Measurements from ENCODE around the gene SMIM45.

Gene SMIM45

GRCh38 chr22:41907436-41908401, 44.2 kb upstream of the SMIM45 start:
- TF ChIP-seq CTCF (IDR thresholded peaks at IDR 0.05), result no peak
- Histone ChIP-seq H3K4me1 (peaks cover 0 to 35% of the 10 kb centered on the region in 2 donors), H3K4me3 (no peak overlapping the region), H3K36me3 (peaks cover 16% of the 10 kb centered on the region), H3K27ac (no peak overlapping the region), H3K27me3 (peaks cover 0 to 16% of the 10 kb centered on the region in 2 donors), H3K9me3 (no peaks in the 10 kb centered on the region)
- no peak for DNase-seq (ENCODE audit: low spot score)

GRCh38 chr22:41908411-41909309, 43.3 kb upstream of the SMIM45 start:
- no peak for DNase-seq (ENCODE audit: low spot score)
- peaks cover 16% of the 10 kb centered on the region for H3K36me3 ChIP-seq
- no peaks in the 10 kb centered on the region for H3K9me3 ChIP-seq
- no peak for TF ChIP-seq CTCF (IDR thresholded peaks at IDR 0.05)
- peak overlapping the region in 1 of 2 donors; percentile 46 for H3K27ac ChIP-seq
- H3K4me3 ChIP-seq, result no peak overlapping the region
- peaks cover 0 to 29% of the 10 kb centered on the region in 2 donors for H3K4me1 ChIP-seq
- H3K27me3 ChIP-seq, result peaks cover 4 to 26% of the 10 kb centered on the region in 2 donors

- Histone ChIP-seq H3K9me3 (no peaks in the 10 kb centered on the region), H3K27ac (peak overlapping the region in 1 of 2 donors; percentile 46), H3K4me3 (peak overlapping the region in 1 of 2 donors; percentile 48), H3K27me3 (peaks cover 4 to 32% of the 10 kb centered on the region in 2 donors), H3K4me1 (peaks cover 0 to 34% of the 10 kb centered on the region in 2 donors), H3K36me3 (peaks cover 12% of the 10 kb centered on the region)
- DNase-seq (ENCODE audit: low spot score), result no peak
- TF ChIP-seq CTCF (IDR thresholded peaks at IDR 0.05), result no peak
These were observed 42.5 kb upstream of the SMIM45 start for GRCh38 chr22:41909310-41910049.

GRCh38 chr22:41910050-41911000, 41.6 kb upstream of the SMIM45 start:
- DNase-seq (ENCODE audit: low spot score), result no peak
- Histone ChIP-seq H3K9me3 (no peaks in the 10 kb centered on the region), H3K27me3 (peaks cover 6 to 40% of the 10 kb centered on the region in 2 donors), H3K27ac (peak overlapping the region in 1 of 2 donors; percentile 46), H3K36me3 (peaks cover 3% of the 10 kb centered on the region), H3K4me3 (peak overlapping the region; percentile 10 to 48), H3K4me1 (peaks cover 0 to 43% of the 10 kb centered on the region in 2 donors)
- no peak for TF ChIP-seq CTCF (IDR thresholded peaks at IDR 0.05)
